Dendritic cell treated with granulocyte-macrophage colony-stimulating factor and Interleukin-4, amounts not matched to agents 40 ng/mL and 50 ng/mL, for 4 days (primary cell): ENCODE data around the gene MINK1.
"Not testable (repeated sequence)": the region's sequence is repeated elsewhere in the genome, so short reads cannot be mapped to it uniquely, and the experiment has no call there.

Source experiments
- H3K27ac Mint-ChIP-seq: one replicate; pipeline ENCODE4 v1.8.0; 2022; ENCODE audit warnings: mild to moderate bottlenecking, mixed read lengths
- H3K27me3 Mint-ChIP-seq: one replicate; pipeline ENCODE4 v1.8.0; 2022; ENCODE audit warnings: mild to moderate bottlenecking, mixed read lengths
- H3K36me3 Mint-ChIP-seq: one replicate; pipeline ENCODE4 v1.8.0; 2022; ENCODE audit warnings: low read depth, mixed read lengths
- H3K4me1 Mint-ChIP-seq: one replicate; pipeline ENCODE4 v1.8.0; 2022; ENCODE audit warnings: low read depth, mixed read lengths
- H3K4me3 Mint-ChIP-seq: one replicate; pipeline ENCODE4 v1.8.0; 2022; ENCODE audit warnings: mild to moderate bottlenecking, moderate library complexity, mixed read lengths
- H3K9me3 Mint-ChIP-seq: one replicate; pipeline ENCODE4 v1.8.0; 2022; ENCODE audit warnings: mixed read lengths
- intact Hi-C: fragments of 100-400 bp; cut with micrococcal nuclease; formaldehyde crosslinking; loops from one replicate; pipeline ENCODE4 v1.15.0; 2022

MINK1 gene

GRCh38 chr17:4898351-4898750 lies 65.2 kb downstream of the MINK1 start:
- Mint-ChIP-seq H3K27ac (peak overlapping the region; percentile 47), H3K36me3 (peaks cover 47% of the 10 kb centered on the region), H3K9me3 (no peaks in the 10 kb centered on the region), H3K4me1 (peaks cover 84% of the 10 kb centered on the region), H3K4me3 (peak overlapping the region; percentile 68), H3K27me3 (peaks cover 33% of the 10 kb centered on the region)
- intact Hi-C loops = no loop called here

DNA sequence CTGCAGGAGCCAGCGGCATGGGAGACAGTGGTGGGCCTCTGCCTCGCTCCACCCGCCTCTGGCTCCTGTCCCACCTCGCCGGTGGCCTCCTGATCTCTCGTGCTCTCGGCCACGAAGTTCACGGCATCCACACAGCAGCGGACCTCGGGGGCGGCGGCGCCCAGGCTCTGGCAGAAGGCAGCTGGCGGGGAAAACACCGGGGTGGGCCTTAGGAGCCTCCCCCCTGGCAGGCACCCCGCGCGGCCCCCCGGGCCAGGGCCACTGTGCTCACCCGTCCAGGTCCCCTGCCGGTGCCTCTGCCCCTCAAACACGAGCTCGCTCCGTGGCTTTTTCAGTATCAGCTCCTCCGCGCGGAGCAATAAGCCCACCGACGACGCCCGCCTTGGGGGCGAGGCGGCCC lies 65.8 kb downstream of the MINK1 start:
- H3K4me1 Mint-ChIP-seq = peaks cover 83% of the 10 kb centered on the region
- H3K9me3 Mint-ChIP-seq = no peaks in the 10 kb centered on the region
- peak overlapping the region; percentile 68 for H3K4me3 Mint-ChIP-seq
- H3K27ac Mint-ChIP-seq = peak overlapping the region; percentile 82
- H3K27me3 Mint-ChIP-seq = peaks cover 35% of the 10 kb centered on the region
- intact Hi-C loops = no loop called here
- H3K36me3 Mint-ChIP-seq = peaks cover 42% of the 10 kb centered on the region

GRCh38 chr17:4899341-4900230 lies 66.4 kb downstream of the MINK1 start, which contains the start of gene C17orf107:
Gene C17orf107, plus strand, starts transcription at chr17:4899536. Its CDS starts 227 bp downstream, at chr17:4899763.
- Mint-ChIP-seq H3K9me3 (no peaks in the 10 kb centered on the region), H3K36me3 (peaks cover 35% of the 10 kb centered on the region), H3K27ac (peak within 1 kb of the TSS; percentile 82), H3K4me1 (peaks cover 83% of the 10 kb centered on the region), H3K4me3 (peak within 1 kb of the TSS; percentile 68), H3K27me3 (peaks cover 38% of the 10 kb centered on the region)
- intact Hi-C loops = no loop called here

GRCh38 chr17:4900231-4901107 lies 67.3 kb downstream of the MINK1 start:
- H3K4me3 Mint-ChIP-seq = peak overlapping the region; percentile 68
- intact Hi-C loops = no loop called here
- H3K9me3 Mint-ChIP-seq = no peaks in the 10 kb centered on the region
- peaks cover 76% of the 10 kb centered on the region for H3K4me1 Mint-ChIP-seq
- peaks cover 40% of the 10 kb centered on the region for H3K27me3 Mint-ChIP-seq
- H3K36me3 Mint-ChIP-seq = peaks cover 26% of the 10 kb centered on the region
- H3K27ac Mint-ChIP-seq = peak overlapping the region; percentile 82

DNA sequence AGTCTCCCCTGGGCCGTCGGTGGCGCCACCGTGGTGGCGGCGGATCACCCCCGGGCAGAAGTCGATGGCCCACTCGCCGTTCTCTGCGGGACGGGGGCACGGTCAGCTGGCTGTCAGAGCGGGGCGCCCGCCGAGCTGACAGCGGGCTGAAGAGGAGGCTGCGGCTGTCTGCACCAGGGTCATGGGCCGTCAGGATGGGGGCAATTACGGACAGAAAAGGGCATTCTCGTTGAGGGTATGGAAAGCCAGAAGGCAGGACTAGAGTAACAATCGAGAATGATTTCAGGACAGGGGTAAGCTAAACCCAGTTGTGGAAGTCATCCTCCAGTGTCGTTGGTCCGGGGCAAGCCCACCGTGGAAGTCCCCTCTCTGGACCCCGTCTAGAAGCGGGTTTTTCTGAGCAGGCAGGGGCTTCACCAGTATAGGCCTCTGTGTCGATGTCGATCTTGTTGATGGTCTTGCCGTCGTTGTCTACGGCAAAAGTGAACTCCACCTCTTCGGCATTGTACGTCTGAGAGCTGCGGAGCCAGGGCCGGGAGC lies 68.0 kb downstream of the MINK1 start:
- H3K27ac Mint-ChIP-seq = peak overlapping the region; percentile 82
- H3K27me3 Mint-ChIP-seq = peaks cover 44% of the 10 kb centered on the region
- intact Hi-C loops = no loop called here
- peak overlapping the region; percentile 68 for H3K4me3 Mint-ChIP-seq
- peaks cover 19% of the 10 kb centered on the region for H3K36me3 Mint-ChIP-seq
- H3K4me1 Mint-ChIP-seq = peaks cover 68% of the 10 kb centered on the region
- H3K9me3 Mint-ChIP-seq = no peaks in the 10 kb centered on the region

DNA sequence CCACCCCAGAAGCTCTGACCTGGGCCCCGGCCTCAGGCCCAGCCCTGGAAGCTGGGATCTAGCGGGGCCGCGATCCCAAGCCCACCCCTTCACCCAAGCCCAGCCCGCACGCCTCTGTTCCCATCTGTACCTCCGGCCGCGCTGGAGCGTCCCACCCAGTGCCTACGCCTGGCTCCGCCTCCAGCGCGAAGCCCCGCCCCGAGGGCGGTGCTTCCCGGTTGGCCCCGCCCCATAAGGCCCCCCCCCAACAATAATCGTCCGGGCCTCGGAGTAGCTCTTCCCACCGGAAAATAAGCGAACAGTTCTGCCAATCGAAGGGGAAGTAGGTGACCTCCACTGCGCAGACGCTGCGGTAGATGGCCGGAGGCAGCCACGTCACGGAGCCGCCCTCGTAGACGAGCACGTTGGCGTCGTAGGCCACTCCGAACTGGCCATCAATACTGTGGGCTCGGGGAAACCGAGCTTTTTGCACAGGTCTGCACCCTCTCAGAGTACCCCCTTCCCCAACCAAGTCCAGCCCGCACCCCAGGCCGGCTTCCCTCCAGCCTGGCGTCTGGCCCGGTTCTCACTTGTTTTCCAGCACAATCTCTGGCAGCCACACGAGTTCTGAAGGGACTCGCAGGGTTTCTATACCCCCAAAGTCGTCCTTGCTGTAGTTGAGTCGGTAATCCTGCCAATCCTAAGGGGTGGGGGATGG lies 68.7 kb downstream of the MINK1 start:
- intact Hi-C loops = no loop called here
- Mint-ChIP-seq H3K4me3 (peak overlapping the region; percentile 68), H3K36me3 (peaks cover 13% of the 10 kb centered on the region), H3K9me3 (no peaks in the 10 kb centered on the region), H3K4me1 (peaks cover 62% of the 10 kb centered on the region), H3K27ac (peak overlapping the region; percentile 82), H3K27me3 (peaks cover 45% of the 10 kb centered on the region)

DNA sequence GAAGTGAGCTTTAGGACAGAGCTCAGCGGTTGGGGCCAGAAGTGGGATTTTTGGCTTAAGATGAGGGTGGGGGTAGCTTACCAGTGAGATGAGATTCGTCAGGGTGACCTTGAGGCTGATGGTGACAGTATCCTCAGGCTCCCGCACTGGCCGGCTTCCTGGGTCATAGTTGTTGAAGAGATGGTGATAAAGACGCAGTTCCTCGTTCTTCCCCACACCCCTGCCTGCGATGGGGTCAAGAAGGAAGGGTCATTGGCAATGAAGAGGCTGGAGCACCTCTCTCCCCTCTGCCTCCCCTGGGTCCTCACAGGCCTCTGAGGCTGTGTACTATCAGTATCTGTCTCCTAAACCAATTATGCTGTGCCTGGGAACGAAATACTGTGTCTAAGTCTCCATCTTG lies 69.4 kb downstream of the MINK1 start:
- peak overlapping the region; percentile 82 for H3K27ac Mint-ChIP-seq
- H3K9me3 Mint-ChIP-seq = no peaks in the 10 kb centered on the region
- H3K4me1 Mint-ChIP-seq = peaks cover 55% of the 10 kb centered on the region
- H3K36me3 Mint-ChIP-seq = peaks cover 6% of the 10 kb centered on the region
- H3K4me3 Mint-ChIP-seq = no peak overlapping the region
- H3K27me3 Mint-ChIP-seq = peaks cover 47% of the 10 kb centered on the region
- intact Hi-C loops = no loop called here

DNA sequence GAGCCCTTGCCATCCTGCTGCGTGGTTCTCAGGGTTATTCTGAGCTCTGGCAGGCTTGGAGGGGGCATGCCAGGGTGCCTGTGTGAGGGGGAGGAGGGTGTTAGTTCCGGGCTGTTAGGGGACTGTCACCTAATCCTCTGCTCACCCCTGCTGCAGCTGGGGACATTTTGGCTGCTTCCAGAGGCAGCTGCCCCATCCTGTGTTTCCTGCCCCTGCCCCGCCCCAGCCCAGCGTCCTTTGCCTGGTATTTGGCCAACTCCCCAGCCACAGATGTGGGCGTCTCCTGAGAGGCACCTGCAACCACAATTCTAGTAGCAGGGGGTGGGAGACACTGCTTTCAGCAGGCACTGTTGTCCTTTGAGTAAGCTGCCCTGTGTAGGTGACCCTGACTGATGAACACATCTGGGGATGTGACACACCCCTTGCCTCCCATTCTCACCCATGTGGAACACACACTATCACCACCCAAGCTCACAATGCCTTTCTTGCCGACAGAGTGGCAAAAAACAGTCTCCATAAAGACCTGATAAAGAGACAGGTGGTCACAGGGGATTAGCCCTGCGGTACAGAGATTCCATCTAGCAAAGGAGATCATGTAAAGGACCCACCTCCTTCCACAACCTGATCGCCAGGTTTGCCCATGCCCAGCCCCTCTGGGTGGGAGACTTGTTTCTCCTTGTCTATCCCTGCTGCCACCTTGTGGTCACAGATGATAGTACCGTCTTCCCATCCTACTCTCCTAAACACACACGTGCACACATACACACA lies 70.1 kb downstream of the MINK1 start, which contains the start of gene CHRNE:
Gene CHRNE, minus strand, starts transcription at position 48 of the 768 bp plus-strand sequence. Its CDS starts 35 bp downstream, at position 13.
- Mint-ChIP-seq H3K4me1 (peaks cover 48% of the 10 kb centered on the region), H3K36me3 (no peaks in the 10 kb centered on the region)

DNA sequence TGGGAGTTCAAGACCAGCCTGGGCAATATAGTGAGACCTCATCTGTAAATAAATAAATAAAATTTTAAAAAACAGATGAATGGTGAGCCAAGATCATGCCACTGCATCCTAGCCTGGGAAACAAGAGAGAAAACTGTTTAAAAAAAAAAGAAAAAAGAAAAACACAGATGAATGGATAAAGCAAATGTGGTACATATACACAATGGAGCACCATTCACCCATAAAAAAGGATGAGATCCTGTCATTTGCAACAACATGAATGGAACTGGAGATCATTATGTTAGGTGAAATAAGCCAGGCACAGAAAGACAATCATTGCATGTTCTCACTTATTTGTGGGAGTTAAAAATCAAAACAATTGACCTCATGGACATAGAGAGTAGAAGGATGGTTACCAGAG lies 73.5 kb downstream of the MINK1 start:
- not testable (repeated sequence) for H3K4me3 Mint-ChIP-seq, H3K9me3 Mint-ChIP-seq, H3K27ac Mint-ChIP-seq, H3K36me3 Mint-ChIP-seq
- intact Hi-C loops = loop anchor here (5.0 kb wide), 1 partner anchor 41 kb away; the partner anchor contains the start of gene PFN1
- Mint-ChIP-seq H3K27me3 (peaks cover 30% of the 10 kb centered on the region), H3K4me1 (peaks cover 18% of the 10 kb centered on the region)

More for the DNA sequence above, 70.1 kb downstream of the MINK1 start, which contains the start of gene CHRNE:
- Mint-ChIP-seq H3K4me3 (no peak within 1 kb of the TSS), H3K27ac (peak within 1 kb of the TSS; percentile 82), H3K9me3 (no peaks in the 10 kb centered on the region), H3K27me3 (peaks cover 47% of the 10 kb centered on the region)
- intact Hi-C loops = no loop called here

DNA sequence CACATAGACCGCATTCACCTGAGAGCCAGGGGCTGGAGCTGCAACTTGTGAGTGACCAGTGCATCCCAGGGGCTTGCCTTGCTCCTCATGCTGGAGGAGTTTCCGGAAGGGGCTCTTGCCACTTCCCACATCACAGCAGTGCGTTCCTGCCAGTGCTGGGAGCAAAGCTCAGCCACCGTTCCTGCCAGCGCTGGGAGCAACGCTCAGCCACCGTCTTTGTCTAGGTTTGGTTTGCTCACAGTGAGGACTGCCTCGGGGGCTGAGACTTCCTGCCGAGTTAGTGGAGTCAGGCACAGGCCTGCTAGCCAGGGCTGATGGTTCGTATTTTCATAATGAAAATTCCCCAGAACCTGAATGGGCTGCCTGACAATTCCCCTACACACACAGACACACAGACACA lies 75.2 kb downstream of the MINK1 start:
- H3K9me3 Mint-ChIP-seq = no peaks in the 10 kb centered on the region
- peaks cover 4% of the 10 kb centered on the region for H3K4me1 Mint-ChIP-seq
- H3K27ac Mint-ChIP-seq = no peak overlapping the region
- intact Hi-C loops = loop anchor here (5.0 kb wide), 1 partner anchor 39 kb away; the partner anchor contains the start of gene PFN1
- no peak overlapping the region for H3K4me3 Mint-ChIP-seq
- H3K36me3 Mint-ChIP-seq = no peaks in the 10 kb centered on the region
- H3K27me3 Mint-ChIP-seq = peaks cover 22% of the 10 kb centered on the region

DNA sequence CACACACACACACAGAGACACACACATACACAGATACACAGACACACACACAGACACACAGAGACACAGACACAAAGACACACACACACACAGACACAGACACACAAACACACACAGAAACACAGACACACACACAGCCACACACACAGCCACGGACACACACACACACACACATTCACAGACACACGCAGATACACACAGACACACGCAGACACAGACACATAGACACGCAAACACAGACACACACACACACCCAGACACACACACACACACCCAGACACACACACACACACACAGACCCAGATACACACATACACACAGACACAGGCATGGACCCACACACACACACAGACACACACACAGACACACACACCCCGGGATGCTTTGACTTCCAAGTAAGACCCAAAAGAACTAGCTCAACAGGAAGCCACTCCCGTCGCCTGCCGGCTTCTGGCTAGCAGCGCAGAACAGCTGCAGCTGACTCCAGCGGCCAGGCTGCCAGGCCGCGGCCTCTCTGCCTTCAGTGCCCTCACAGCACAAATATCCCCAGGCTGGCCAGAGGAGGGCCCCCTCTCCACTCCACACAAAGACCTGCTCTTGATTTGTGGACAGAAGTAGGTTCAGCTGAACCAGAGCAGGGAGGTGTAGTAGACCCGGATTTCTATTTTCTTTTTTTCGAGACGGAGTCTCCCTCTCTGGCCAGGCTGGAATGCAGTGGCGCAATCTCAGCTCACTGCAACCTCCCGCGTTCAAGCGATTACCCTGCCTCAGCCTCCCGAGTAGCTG lies 75.8 kb downstream of the MINK1 start:
- Mint-ChIP-seq H3K4me1 (no peaks in the 10 kb centered on the region), H3K27ac (no peak overlapping the region), H3K27me3 (peaks cover 20% of the 10 kb centered on the region), H3K9me3 (no peaks in the 10 kb centered on the region), H3K36me3 (no peaks in the 10 kb centered on the region), H3K4me3 (no peak overlapping the region)
- intact Hi-C loops = loop anchor here (1.0 to 5.0 kb wide), 3 partner anchors 38 to 153 kb away; partner anchors contain the start of genes PFN1 and SPAG7

DNA sequence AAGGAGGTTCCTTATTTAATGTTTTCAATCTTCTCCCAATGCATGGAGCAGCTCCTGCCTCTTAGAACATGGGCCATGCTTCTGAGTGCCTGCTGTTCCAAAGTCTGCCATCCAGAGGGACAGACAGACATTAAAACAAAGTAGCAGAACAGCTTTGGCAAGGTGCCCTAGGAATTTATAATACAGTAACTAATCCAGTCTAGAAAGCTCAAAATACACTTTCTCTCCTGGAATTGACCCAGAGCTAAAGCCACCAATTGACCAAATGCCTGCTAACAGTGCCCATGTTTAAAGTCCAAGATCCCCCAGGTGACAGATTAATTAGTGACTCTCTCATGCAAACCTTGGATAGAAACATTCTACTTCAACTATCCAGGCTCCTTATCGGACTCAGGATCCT lies 80.9 kb downstream of the MINK1 start:
- Mint-ChIP-seq H3K9me3 (no peaks in the 10 kb centered on the region), H3K27ac (no peak overlapping the region), H3K27me3 (peaks cover 7% of the 10 kb centered on the region), H3K36me3 (no peaks in the 10 kb centered on the region), H3K4me3 (no peak overlapping the region), H3K4me1 (no peaks in the 10 kb centered on the region)
- intact Hi-C loops = no loop called here
